ENCODE measurements around the gene MAMDC2.
"Not testable (repeated sequence)": the region's sequence is repeated elsewhere in the genome, so short reads cannot be mapped to it uniquely, and the experiment has no call there.

MAMDC2 gene

DNA sequence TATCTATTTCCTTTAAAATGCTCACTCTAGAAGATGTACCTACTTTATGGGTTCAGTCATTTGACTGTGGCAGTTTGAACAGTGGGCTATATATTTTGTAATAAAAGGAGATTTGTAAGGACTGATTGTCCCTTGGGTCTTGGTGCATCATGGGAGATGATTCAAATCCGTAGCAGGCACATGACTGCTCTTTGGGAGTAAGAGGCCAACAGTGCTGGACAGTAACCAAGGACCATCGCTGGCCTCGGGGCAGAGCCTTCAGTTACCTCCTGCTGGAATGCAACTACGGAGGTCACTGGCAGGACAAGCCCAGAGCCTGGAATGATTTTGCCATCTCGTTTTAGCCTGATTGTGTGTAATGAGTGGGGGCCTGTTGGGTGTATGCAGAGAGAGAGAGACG lies 7.0 kb upstream of the MAMDC2 start:
- DNase-seq (ENCODE audit: low spot score) = no peak

DNA sequence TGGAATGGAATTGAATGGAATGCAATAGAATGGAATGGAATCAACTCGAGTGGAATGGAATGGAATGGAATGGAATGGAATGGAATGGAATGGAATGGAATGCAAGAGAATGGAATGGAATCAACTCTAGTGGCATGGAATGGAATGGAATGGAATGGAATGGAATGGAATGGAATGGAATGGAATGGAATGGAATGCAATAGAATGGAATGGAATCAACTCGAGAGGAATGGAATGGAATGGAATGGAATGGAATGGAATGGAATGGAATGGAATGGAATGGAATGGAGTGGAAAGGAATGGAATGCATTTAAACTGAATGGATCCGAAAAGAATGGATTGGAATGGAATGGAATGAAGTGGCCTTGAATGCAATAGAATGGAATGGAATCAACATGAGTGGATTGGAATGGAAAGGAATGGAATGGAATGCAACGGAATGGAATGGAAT lies 5.5 kb upstream of the MAMDC2 start:
- not testable (repeated sequence) for DNase-seq (ENCODE audit: low spot score)

DNA sequence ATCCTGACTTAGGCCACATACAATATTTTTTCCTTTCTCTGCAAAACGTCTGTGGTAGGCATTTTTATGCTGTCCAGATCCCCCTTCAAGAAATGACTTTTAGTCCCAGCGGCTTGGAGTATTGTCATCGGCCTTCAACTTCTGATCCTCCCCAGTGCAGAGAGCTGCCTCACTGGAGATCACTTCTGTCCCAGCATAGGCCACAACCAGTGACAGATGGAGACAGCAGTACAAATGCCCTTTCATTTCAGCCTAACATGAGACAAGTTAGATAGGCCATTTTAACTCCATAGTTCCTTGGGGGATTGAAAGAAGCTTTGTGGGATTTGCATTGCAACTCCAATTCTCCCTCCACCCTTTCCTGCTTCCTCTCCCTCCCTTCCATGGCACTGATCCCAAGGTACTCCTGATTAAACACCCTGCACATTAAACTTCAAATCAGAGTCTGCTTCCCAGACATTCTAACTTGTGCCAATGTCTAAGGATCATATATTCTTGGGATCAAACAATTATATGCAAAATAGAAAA lies 3.2 kb upstream of the MAMDC2 start:
- DNase-seq (ENCODE audit: low spot score) = no peak

DNA sequence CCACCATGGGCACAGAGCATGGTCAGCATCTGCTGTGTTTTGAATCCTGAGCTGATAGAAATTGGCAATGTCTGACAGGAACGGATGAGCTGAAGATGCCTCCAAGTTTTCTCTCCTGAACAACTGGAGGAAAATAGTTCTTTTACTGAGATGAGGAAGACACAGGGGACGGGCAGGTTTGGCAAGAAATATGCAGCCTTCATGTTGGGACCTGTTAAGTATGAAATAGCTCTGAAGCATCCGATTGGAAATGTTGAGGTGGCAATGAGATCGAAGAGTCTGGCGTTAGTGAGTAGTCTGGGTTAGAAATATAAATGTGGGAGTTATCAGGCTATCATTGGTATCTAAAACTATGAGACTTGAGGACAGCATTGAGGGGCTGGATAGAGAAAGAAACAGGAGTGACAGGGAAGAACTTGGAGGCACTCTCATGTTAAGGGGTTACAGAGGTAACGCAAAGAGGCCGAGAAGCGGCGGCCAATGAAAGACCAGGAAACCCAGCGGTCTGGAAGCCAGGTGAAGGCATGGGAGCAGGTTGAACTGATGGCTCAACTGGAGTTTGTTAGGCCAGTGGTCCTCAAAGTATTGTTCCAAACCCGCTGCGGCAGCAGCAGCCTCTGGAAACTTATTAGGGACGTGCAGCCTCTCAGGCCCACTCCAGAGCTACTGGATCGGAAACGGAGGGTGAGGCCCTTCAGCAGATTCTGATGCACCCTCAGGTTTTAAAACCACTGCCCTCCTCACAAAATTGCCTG lies 1.0 kb upstream of the MAMDC2 start:
- DNase-seq (ENCODE audit: low spot score) = no peak

DNA sequence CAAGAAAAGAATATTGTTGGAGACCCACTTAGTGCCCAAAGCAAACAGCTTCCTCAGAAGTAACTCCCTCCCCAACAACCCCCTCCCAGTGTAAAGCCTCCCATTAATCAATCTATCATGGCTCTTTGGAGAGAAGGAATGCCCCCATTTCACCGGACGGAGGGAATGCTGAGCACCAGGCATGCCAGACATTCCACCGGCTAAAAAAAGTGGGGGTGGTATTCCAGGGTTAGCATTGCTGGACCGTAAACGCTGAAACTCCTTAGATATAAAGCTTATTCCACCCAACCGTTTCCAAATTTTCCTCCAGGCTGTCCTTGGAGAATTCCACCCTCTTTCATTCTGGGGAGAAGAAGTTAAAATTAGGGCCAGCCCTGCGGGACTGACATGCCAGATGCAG lies 363 bp upstream of the MAMDC2 start:
- DNase-seq (ENCODE audit: low spot score) = no peak

DNA sequence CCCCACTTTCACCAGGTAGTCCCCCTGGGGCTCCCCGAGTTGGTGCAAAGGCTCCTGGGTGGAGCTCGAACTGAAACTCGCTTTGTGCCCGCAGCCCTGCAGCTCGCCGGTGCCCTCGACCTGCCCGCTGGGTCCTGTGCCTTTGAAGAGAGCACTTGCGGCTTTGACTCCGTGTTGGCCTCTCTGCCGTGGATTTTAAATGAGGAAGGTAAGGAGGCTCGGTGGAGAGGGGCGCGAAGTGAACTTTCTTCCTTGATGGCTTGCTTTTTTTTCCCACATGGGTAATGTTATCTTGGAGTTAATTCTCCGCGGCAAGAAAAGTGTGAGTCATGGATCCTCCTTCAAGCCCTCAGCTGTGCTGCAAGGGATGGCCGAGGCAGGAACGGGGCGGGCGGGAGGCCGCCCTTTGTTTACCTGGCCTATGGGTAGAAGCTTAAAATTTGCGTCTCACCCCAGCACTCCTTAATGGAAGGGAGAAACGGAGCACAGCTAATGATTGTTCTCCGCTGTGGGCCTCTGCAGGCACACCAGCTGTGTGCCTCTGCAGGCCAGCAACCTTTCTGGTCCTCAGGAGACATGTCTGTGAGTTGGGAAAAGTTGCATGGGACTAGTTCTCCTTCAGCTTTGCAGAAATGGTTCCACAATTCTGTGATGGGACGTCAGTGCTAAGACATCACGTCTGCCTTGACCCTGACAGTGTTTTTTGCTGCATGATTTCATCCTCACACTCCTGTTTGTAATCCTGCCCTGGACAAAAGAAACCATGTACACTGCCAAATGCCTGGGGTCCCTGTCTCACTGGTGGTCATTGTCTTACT lies 1.1 kb downstream of the MAMDC2 start:
- DNase-seq (ENCODE audit: low spot score) = no peak

DNA sequence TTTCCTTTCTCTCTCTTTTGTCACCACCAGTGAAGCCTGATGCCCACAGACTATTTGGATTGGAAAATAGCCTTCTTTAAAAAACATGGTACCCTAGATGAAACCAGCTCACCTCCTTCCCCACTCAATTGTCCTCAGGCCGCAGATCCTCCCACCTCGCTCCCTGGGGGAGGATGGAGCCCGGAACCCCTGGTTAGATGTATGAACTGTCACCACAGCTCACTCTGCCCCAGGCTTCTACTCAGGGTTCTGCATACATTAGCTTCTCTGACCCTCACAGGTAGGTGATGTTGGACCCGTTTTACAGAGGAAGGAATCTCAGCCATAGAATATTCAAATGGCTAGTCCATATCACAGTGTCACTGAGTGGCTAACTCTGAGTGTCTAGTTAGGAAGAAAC lies 1.8 kb downstream of the MAMDC2 start:
- no peak for DNase-seq (ENCODE audit: low spot score)

DNA sequence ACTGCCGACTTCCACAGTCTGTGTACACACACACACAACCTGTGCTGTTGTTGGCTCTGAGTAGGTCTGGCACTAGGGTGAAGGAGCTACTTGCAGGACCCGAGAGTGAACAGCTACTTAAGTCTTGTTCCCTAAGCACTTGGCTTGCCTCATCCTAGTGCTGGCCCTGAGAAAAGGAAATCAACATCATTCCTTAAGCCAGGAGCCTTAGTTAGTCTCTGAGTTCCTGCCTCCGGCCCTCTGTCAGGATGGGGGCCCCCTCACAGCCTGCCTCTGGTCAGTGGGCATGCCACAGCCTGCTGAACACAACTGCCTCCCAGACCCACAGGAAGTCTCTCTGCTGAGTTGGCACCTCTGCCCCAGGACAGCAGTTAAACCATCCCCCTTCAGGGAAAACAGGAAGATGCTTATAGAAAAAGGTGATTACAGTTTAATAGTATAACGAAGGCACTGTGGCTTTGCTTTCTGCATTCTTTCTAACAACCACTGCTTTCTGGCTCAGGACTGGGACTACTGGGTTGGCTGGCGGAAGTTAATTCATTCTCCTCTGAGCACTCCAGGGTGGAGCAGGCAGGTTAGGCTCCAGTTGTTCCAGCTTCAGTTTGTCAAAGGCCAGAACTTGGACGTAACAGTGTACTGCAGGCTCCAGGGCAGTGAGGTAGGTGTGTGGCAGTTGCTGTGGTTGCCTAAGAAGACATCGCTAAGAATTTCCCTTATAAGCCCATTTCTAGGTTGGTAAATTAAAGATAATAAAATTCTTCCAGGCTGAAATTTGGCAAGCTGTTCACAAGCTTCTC lies 2.8 kb downstream of the MAMDC2 start:
- no peak for DNase-seq (ENCODE audit: low spot score)

DNA sequence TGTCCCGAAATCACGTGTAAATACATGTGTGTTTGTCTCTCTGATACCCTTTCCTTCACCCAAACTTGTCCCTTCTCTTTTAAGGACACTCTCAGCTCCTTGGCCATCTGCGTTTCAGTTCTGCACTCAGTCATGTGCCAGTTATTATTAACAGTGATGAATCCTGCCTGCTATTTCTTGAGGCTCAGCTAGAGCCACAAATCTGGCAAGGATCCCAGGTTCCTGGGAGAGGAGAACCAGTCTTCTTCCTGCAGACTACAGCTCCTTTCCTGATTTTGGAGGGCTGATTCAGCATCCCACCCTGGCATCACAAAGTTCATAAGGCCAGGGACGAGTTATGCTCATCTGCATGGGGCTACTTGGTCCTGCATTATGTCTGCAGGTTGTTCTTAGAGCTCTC lies 5.6 kb downstream of the MAMDC2 start:
- no peak for DNase-seq (ENCODE audit: low spot score)

DNA sequence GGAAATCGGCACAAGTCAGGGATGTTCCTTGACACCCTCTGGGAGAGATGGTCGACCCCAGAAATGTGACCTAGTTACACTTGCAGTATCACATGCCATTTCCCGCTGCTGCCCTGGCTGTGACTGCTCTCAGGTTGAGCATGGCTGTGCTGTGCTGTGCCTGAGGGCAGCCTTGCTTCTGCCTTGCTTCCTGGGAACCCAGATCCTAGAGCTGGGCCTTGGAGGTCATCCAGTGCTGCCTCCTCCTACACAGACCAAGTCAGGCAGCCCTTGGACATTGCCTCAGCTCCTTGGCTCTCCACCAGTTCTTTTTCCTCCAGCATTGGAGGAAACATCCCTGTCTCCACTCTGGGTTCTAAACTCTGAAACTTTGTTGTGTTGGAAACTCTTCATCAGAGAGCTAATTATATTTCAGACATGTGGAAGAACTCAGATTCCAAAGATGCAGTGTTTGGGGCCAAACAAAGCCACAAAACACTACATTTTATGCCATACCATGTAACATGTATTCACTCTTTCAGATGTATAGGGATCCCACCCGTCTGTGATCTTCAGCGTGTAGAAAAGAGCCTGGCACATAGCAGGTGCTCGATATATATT lies 6.1 kb downstream of the MAMDC2 start:
- DNase-seq (ENCODE audit: low spot score) = no peak

DNA sequence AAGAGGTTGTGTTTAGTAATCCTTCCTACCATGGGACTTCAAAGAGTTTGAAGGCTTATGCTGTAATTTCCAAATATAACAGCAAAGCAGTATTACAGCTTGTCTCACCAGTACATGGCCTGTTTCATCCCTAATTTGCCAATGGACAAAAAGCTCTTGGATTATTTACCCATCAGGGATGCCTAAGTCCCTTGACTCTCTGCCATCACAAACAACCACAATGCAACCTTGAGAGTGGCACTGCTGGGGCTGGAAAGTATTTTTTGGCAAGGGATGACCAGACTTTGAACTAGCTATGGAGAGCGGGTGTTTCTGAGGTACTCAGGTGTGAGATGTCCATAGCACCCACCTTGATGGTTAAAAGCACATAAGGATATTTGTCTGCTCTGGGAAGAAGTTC lies 9.1 kb downstream of the MAMDC2 start:
- no peak for DNase-seq (ENCODE audit: low spot score)

DNA sequence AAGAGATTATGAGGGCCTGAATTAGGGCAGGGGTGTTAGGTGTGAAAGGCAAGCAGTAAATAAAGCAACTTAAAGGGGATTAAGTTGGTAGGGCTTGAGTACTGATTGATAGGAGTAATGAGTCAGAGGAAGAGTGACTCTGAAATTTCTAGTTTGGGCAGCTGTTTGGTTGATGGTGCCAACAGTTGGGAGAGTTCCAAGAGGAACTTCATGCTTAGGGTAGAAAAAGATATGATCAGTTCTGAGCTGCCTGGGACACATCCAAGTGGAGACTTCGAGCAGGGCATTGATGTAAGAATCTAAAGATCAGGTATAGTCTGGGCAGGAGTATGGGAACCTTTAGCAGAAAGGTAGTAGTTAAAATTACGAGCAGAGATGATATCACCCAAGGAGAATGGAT lies 10.2 kb downstream of the MAMDC2 start:
- DNase-seq (ENCODE audit: low spot score) = no peak

DNA sequence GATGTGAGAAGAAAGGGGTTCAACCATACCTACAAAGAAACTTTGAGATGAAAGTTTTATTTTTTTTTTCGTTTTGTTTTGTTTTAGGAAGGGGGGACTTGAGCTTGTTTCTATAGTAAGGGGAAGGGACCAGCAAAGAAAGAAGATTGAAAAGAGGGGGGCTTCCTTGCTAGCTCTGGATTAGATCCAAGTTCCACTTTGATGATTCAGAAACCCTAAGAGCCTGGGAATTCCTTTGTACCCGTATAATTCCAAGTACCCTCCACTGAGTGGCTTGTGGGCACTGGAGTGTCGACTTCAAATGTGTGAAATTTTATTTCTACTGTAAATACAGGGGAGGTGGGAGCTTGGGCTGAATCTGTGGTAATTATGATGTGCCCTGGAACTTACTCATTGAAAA lies 10.9 kb downstream of the MAMDC2 start:
- no peak for DNase-seq (ENCODE audit: low spot score)

DNA sequence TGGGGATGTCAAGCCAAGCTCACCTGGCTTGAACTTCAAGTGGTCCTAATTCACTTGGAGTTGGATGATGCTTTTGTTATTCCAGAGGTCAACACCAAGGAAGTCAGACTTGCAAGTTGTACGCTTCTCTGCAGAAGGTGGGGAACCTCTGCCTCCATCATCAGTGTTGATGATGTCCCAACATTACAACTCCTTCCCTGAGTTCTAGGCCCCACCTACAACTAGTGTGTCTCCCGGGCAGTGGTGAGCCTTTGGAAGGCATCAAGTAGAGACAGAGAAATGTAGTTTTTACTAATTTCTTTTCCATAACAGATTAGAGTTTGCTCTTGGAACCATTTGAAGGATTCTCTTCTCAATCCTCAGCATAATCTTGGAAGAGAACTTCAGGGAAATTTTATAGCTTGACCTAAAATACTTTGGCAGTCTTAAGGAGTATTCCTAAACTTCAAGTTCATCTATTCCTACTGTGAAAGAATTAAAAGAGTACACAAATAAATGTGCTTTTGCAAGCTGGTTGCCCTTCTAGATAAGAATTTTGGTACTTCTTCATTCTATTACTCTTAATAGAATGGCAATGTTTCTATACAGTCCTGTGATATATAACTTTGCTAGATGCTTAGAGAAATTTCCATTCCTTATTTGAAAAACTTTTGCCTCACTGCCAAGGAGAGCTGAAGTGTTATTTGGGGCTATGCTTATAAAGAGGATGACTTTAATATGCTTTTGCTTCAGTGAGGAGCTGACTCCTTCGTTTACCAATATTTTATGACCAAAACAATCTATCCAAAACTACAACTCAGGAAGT lies 12.0 kb downstream of the MAMDC2 start:
- no peak for DNase-seq (ENCODE audit: low spot score)

DNA sequence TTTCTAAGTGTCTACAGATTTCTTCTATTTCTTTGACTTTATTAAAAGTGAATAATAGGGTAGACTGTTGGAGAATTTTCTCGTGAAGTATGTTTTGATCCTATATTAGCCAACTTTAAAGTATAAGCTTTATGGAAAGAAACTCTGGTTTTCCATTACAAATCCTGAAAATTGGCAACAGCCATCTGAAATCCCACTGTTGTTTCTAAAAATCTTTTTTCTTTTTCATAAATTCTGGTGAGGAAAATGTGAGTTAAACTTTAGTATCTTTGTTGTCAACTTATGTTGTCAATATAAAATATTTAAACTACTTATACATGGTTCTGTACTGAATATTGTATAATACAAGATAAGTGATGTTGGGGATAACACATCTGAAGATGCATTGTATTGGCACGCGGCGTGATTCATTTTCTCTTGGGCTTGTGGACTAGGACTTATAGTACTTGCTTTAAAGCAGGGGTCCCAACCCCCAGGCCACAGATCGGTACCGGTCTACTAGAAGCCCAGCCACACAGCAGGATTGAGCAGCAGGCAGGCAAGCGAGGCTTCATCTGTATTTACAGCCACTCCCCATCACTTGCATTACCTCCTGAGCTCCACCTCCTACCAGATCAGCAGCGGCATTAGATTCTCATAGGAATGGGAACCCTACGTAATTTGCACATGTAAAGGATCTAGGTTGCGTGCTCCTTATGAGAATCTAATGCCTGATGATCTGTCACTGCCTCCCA lies 12.7 kb downstream of the MAMDC2 start:
- no peak for DNase-seq (ENCODE audit: low spot score)

DNA sequence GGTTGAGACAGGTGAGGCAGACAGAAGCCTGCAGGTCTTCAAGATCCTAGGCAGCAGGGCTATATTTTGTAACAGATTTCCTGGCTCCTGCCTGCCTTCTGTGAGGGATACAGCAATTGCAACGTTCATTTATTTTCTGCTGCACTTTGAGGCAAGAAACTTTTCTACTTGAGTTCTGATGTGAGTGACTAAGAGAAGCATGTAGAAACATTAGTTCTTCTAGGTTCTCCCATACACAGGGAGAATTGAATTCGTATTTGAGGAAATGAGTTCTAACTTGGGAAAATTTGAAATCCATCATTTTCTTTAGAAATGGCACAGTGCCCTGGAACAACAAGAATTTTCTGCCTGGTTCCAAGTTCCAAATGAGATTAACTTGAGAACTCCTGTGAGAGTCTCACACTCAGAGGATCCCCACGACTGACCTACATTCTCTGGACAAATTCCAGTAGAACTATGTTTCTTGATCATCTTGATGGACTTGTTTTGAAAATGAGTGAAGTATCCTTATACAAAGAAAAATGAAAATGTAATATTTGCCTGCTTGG lies 15.0 kb downstream of the MAMDC2 start:
- DNase-seq (ENCODE audit: low spot score) = no peak

DNA sequence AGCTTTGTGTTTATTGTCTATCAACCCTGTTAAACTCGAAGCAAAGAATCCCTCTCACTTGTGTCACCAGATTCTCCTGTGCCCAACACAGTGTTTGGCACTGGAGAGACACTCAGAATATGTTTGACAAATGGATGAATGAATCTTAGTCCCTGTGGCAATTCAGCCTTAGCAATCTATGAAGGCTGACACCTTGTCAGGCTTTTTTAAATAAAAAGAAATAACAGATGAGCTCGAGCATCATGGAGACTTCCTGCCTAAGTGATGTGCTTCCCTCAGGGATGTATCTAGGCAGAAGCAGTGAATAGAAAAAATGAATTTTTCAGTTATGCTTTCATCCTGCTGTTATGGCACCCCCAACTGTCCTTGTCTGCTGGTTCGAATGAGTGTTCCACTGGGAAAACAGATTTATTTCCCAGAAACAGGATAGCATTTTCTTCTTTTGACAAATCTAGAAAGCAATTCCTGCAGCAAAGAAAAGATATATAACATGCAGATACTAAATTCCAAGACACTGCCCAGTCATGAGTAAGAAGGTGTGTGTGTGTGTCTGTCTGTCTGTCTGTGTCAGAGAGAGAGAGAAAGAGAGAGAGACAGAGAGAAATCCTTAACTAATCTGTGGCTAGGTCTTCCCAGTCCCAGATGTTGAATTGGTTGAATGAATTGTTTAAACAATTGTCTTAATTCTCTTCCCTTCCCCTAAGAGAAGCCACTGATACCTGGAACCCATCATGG lies 16.7 kb downstream of the MAMDC2 start:
- no peak for DNase-seq (ENCODE audit: low spot score)

DNA sequence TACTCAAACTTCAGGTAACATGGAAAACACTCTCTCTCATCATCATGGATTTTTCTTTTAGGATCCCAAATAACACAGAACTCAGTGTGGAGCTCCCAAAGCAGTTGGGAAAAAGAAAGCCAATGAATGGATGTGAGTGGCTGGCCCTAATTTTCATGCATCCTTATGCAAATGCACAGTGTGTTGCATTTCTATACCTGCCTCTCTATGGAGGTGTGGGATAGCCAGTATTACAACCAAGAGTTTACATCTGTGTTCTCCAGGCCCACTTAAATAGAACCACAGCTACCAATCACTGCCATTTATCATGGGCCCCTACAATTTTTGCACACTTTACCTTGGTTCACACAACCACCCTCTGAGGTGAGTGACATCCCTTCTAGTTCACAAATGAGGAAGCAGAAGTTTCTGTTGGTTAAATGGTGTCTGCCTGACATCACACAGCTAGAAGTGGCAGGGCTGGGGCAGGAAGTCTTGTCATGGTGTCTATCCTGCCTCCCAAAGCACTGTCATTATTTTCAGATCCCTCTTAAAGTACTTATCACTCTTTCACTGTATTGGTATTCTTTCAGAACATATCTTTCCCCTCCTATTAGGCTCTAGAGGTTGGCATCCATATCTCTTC lies 17.3 kb downstream of the MAMDC2 start:
- no peak for DNase-seq (ENCODE audit: low spot score)

DNA sequence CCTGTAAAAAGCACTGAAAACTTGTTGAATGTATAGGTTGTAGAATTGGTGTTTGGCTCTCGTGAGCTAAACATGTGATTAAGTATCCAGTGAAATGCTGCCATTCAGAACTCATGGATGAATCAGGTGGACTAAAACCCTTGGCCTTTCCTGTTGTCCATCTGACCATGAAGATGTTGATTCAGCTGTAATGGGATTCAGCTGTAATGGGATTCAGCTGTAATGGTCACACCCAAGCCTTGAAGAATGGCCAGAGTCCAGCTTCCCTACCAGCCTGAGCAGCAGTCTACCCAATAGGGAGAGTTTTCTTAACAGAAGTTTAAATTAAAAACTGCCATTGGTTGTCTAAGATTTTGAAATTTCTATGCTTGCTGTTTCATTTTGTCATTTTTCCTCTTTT lies 18.1 kb downstream of the MAMDC2 start:
- DNase-seq (ENCODE audit: low spot score) = no peak
